Melanocyte of skin (primary cell): ENCODE data around the gene ASB11. TPM values are rescaled to one million over a fixed set of nuclear protein-coding genes. Genes with fewer than 3 reads are reported as not detected.

Source experiments
- total RNA-seq, 2 donors: library from RNA; depleted of rRNA; stranded (reverse); fragments of >200 nt; gene quantifications; 2 replicates each; pipeline ENCODE4 v1.2.3, GENCODE V29; 2012

The ASB11 gene, protein sequence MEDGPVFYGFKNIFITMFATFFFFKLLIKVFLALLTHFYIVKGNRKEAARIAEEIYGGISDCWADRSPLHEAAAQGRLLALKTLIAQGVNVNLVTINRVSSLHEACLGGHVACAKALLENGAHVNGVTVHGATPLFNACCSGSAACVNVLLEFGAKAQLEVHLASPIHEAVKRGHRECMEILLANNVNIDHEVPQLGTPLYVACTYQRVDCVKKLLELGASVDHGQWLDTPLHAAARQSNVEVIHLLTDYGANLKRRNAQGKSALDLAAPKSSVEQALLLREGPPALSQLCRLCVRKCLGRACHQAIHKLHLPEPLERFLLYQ
- total RNA-seq = under 1 TPM; under 0.01 to 0.33 TPM

DNA sequence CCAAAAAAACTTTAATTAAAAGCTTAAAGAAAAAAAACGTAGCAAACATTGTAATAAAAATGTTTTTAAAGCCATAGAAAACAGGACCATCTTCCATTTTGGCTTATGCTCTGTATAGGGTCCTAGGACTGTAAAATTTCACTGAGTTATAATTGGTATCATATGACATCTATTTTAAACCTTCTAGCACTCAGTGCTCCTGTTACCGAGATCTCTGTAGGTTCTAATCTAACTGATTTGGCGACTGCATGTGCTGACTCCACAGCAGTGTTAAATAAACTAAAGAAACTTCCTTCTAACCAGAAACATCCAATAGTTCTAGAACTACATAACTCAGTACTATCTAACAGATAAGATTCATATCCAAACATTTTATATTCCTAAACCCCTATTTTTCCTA is at the start of gene ASB11:
ASB11 (minus strand) TSS at position 132 of the 400 bp plus-strand sequence; CDS start at position 97, 35 bp downstream.

DNA sequence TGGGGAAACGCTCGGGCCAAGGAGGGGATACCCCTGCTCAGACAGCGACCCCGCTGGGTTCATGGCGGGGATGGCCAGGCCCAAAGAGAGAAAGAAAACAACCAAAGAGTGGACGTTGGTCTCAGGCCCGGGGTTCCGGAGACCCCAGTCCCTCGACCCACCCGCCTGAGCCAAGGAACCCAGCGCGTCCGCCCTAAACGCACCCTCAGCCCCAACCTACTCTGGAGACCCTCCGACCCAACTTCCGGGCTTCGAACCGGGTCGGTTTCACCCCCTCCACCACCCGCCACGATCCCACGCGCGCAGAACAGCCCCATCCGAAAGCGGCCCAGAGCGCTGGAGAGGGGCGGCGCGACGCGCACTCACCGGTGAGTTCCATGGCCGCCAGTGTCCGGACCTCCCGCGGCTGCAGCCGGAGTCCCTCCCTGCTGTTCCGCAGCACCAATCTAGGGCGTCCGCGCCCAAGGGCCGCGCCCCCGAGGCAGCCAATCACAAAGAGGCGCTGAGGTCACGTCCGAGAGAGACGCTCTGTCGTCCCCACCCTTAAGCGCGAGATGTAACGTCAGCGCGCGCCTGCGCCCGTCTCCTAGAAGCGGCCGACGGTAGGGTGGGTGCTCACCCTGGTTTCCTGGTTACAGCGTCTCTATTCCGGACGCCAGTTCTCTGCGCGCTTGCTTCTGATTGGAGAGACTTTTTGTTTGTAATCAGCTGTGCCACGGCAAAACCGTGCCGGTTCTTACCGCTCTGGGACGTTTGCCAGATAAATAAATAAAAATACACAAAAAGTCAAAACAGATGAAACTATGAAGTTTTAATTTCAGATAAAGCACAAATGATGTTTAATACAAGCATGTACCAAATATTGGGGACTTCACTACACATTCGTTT is 19.9 kb upstream of the ASB11 start, which contains the start of gene PIGA:
PIGA (minus strand) TSS at position 389 of the 888 bp plus-strand sequence. CDS start 3,593 bp downstream, outside the sequence.

DNA sequence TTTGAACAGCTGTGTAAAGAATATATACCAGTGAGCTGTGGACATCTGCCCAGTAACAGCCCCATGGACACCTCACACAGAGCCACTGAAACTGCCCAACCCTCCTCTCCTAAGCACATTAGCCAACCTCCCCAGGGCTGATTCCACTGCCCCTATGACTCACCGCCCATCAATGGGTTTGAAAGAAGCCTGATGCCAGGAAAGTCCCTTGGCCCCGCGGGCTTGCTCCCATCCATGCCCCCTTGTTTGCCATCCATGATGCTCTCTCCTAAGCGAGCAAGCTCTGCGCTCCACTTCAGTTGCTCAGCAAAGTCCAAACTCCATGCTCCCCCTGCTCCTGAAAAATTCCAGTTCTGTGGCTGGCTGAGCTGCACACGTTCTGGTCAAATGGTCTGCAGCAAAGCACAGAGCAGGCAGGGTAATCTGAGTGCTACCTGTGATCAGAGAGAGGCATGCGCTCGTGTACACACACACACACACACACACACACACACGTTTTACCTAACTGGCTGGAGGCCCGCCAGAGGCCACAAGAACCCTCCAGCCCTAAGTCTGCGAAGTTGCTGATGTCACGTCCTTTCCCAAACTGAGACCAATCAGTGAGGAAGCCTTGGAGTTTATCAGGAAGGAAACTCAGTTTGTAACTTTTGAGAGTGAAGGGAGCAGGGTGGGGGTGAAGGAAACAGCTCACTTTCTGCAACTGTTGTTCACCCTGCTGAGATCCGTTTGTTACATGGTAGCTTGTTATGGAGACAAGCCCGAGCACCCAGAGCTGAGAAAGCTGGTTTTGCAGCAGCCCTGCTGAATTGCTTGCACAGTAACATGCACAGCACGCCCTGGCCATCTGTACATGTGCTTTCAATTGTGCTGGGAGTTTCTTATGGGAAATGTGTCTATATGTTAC is 45.6 kb downstream of the ASB11 start, which contains the start of gene ASB9:
ASB9 (minus strand) TSS at position 466 of the 904 bp plus-strand sequence; CDS start at position 257, 209 bp downstream.

Other genes with a start within 250 kb of the ASB11 start
- gene ASB9, start 45.6 kb downstream of the ASB11 start, total RNA-seq = 10 to 100 TPM; 17.2 to 24.3 TPM
- 10 to 100 TPM in 1 of 2 donors, 1 to 10 TPM in 1; 9.3 to 14.0 TPM for gene PIGA, start 19.9 kb upstream of the ASB11 start, total RNA-seq
- gene VEGFD, start 68.8 kb upstream of the ASB11 start, total RNA-seq = under 1 TPM; 0.34 to 1.00 TPM
- 100 to 1,000 TPM; 166 to 193 TPM for gene PIR, start 177.7 kb upstream of the ASB11 start, total RNA-seq
- gene BMX, start 185.2 kb upstream of the ASB11 start, total RNA-seq = under 1 TPM in 1 of 2 donors, not detected in 1; 0.34 TPM